SK-N-SH (cell line): ENCODE measurements around the gene SLFNL1. TPM values are rescaled to one million over a fixed set of nuclear protein-coding genes. Genes with fewer than 3 reads are reported as not detected.
A peak's percentile ranks its signal among the peaks of the same experiment; 100 is the strongest.

Source experiments
- CTCF ChIA-PET: fragments of 300-600, 350-600 bp; formaldehyde crosslinking; extraction: SDS; loops from one replicate; lab custom pipeline; 2021; lab: Yijun Ruan, JAX
- POLR2A ChIA-PET: fragments of 350-600 bp; sonication (Branson Sonifier 250); formaldehyde crosslinking; extraction: SDS; loops from one replicate; lab custom pipeline; 2020; ENCODE audit warnings: antibody characterized with exemption, inconsistent platforms; lab: Yijun Ruan, JAX
- DNase-seq: peaks from one replicate; pipeline ENCODE4 v3.0.0; 2012
- H2AFZ ChIP-seq: fragments of 200-600 bp; sonication (generic); 2 replicates; pipeline ENCODE4 v1.8.1; 2016; ENCODE audit warnings: antibody characterized with exemption, mild to moderate bottlenecking, low read depth
- H3F3A ChIP-seq: fragments of 200-600 bp; sonication (generic); replicated peaks from 2 replicates; pipeline ENCODE3; 2016; ENCODE audit warnings: antibody characterized with exemption, mild to moderate bottlenecking; ENCODE audit not compliant: insufficient read depth
- H3K27ac ChIP-seq, 2 experiments: fragments of 200-500 bp in 1 of 2; fragments of 200-600 bp in 1 of 2; sonication (Bioruptor generic) in 1 of 2; sonication (generic), shearing (Covaris generic) in 1 of 2; 2 replicates each; pipeline versions ENCODE4 v1.5.1 to v1.6.1; 2014 to 2016; ENCODE audit warnings: low read depth in 2 of 2, inconsistent platforms in 1 of 2, low read length in 1 of 2, mild to moderate bottlenecking in 1 of 2, mixed read lengths in 1 of 2
- H3K27me3 ChIP-seq: fragments of 200-600 bp; sonication (generic), shearing (Covaris generic); 2 replicates; pipeline ENCODE4 v1.6.1; 2016; ENCODE audit warnings: mixed run types; ENCODE audit not compliant: insufficient read depth
- H3K36me3 ChIP-seq, 2 experiments: fragments of 200-500 bp in 1 of 2; fragments of 200-600 bp in 1 of 2; sonication (Bioruptor generic) in 1 of 2; sonication (generic) in 1 of 2; replicated peaks in 1 of 2; 2 replicates each; pipeline versions ENCODE3 to v1.5.1; 2014 to 2016; ENCODE audit warnings: low read length in 1 of 2, mild to moderate bottlenecking in 1 of 2; ENCODE audit not compliant: insufficient read depth in 2 of 2, control insufficient read depth in 1 of 2
- H3K4me1 ChIP-seq, 2 experiments: fragments of 200-500 bp in 1 of 2; fragments of 200-600 bp in 1 of 2; sonication (Bioruptor generic) in 1 of 2; sonication (generic), shearing (Covaris generic) in 1 of 2; 2 replicates each; pipeline versions ENCODE4 v1.5.1 to v1.6.1; 2014 to 2016; ENCODE audit warnings: low read depth in 1 of 2, low read length in 1 of 2, mixed run types in 1 of 2; ENCODE audit not compliant: insufficient read depth in 2 of 2, control insufficient read depth in 1 of 2
- H3K4me2 ChIP-seq: fragments of 200-600 bp; sonication (generic), shearing (Covaris generic); 2 replicates; pipeline ENCODE4 v1.6.1; 2017; ENCODE audit warnings: mixed run types
- H3K4me3 ChIP-seq, 2 experiments: fragments of 200-500 bp in 1 of 2; fragments of 200-600 bp in 1 of 2; sonication (Bioruptor generic) in 1 of 2; sonication (generic), shearing (Covaris generic) in 1 of 2; 2 replicates each; pipeline versions ENCODE4 v1.5.1 to v1.8.1; 2014 to 2016; ENCODE audit warnings: low read depth in 2 of 2, inconsistent platforms in 1 of 2, low read length in 1 of 2, mild to moderate bottlenecking in 1 of 2, mixed read lengths in 1 of 2, moderate library complexity in 1 of 2
- H3K79me2 ChIP-seq: fragments of 200-600 bp; sonication (generic); 2 replicates; pipeline ENCODE4 v1.8.1; 2017; ENCODE audit warnings: mild to moderate bottlenecking; ENCODE audit not compliant: insufficient read depth
- H3K9ac ChIP-seq: fragments of 200-600 bp; sonication (generic); 2 replicates; pipeline ENCODE4 v1.6.1; 2017; ENCODE audit warnings: mixed run types
- H3K9me2 ChIP-seq: fragments of 200-600 bp; sonication (generic); 2 replicates; pipeline ENCODE4 v1.6.1; 2017; ENCODE audit warnings: mixed run types
- H3K9me3 ChIP-seq: fragments of 200-600 bp; sonication (generic); 2 replicates; pipeline ENCODE4 v1.6.1; 2017; ENCODE audit warnings: mixed run types, mild to moderate bottlenecking, moderate library complexity
- H4K20me1 ChIP-seq: fragments of 200-600 bp; sonication (generic); 2 replicates; pipeline ENCODE4 v1.6.1; 2017; ENCODE audit warnings: mild to moderate bottlenecking, mixed run types; ENCODE audit not compliant: insufficient read depth
- CHD2 ChIP-seq: fragments of 150-350 bp; IDR thresholded peaks from 2 replicates; pipeline ENCODE4 v1.6.1; 2018; ENCODE audit warnings: low read length; ENCODE audit not compliant: partially characterized antibody
- ELF1 ChIP-seq: IDR thresholded peaks from 2 replicates; pipeline ENCODE4 v1.4.0; 2012
- EP300 ChIP-seq, 2 experiments: IDR thresholded peaks; 2 replicates each; pipeline versions ENCODE4 v1.4.0 to v1.6.1; 2012; ENCODE audit warnings: borderline replicate concordance in 1 of 2, low read depth in 1 of 2, low read length in 1 of 2
- EZH2phosphoT487 ChIP-seq: fragments of 200-600 bp; sonication (generic); IDR thresholded peaks from 2 replicates; pipeline ENCODE4 v1.6.1; 2017; ENCODE audit warnings: low read depth, mixed run types, mild to moderate bottlenecking, antibody characterized with exemption, moderate library complexity, borderline replicate concordance
- FOSL2 ChIP-seq: IDR thresholded peaks from 2 replicates; pipeline ENCODE4 v1.4.0; 2012; ENCODE audit warnings: low read depth, mild to moderate bottlenecking, moderate library complexity, borderline replicate concordance
- FOXJ3 ChIP-seq: sonication (generic); formaldehyde crosslinking; IDR thresholded peaks from 2 replicates; pipeline ENCODE4 v1.5.1; 2020; ENCODE audit warnings: mild to moderate bottlenecking, missing genetic modification reagents
- FOXM1 ChIP-seq: IDR thresholded peaks from 2 replicates; pipeline ENCODE4 v1.4.0; 2012; ENCODE audit warnings: low read depth, mild to moderate bottlenecking
- JUND ChIP-seq: IDR thresholded peaks from 2 replicates; pipeline ENCODE4 v1.4.0; 2012
- NRF1 ChIP-seq: IDR thresholded peaks from 2 replicates; pipeline ENCODE4 v1.6.1; 2012; ENCODE audit warnings: low read depth, mild to moderate bottlenecking, low read length
- POLR2AphosphoS5 ChIP-seq: IDR thresholded peaks from 2 replicates; pipeline ENCODE4 v1.6.1; 2012; ENCODE audit warnings: low read depth, low read length
- RAD21 ChIP-seq: IDR thresholded peaks from 2 replicates; pipeline ENCODE4 v1.6.1; 2012; ENCODE audit warnings: mild to moderate bottlenecking, low read length
- RCOR1 ChIP-seq: fragments of 150-350 bp; IDR thresholded peaks from 2 replicates; pipeline ENCODE4 v1.6.1; 2017; ENCODE audit warnings: antibody characterized with exemption, low read length
- SIN3A ChIP-seq: IDR thresholded peaks from 2 replicates; pipeline ENCODE4 v1.6.1; 2012; ENCODE audit warnings: low read depth, mild to moderate bottlenecking, low read length, moderate library complexity, borderline replicate concordance
- TCF12 ChIP-seq: IDR thresholded peaks from 2 replicates; pipeline ENCODE4 v1.4.0; 2012
- TEAD4 ChIP-seq: IDR thresholded peaks from 2 replicates; pipeline ENCODE4 v1.4.0; 2012; ENCODE audit warnings: mild to moderate bottlenecking, borderline replicate concordance; ENCODE audit not compliant: insufficient read depth
- USF2 ChIP-seq: fragments of 150-350 bp; IDR thresholded peaks from 2 replicates; pipeline ENCODE4 v1.6.1; 2017; ENCODE audit warnings: antibody characterized with exemption, low read length, low read depth, borderline replicate concordance
- WGBS: methylation state at CpG from one replicate; pipeline ENCODE4 v1.1.6; 2017; ENCODE audit warnings: low lambda C conversion rate; 5-methylcytosine and 5-hydroxymethylcytosine counted together
- polyA plus RNA-seq, 3 experiments: library from polyadenylated mRNA; depleted of rRNA; stranded (reverse); fragments of >200 nt; gene quantifications; 2 replicates each; pipeline ENCODE4 v1.2.3, GENCODE V29; 2012
- TF ChIP-seq, protein P1 (sequence below): IDR thresholded peaks from 2 replicates; pipeline ENCODE4; 2012
- TF ChIP-seq, protein P2 (sequence below): IDR thresholded peaks from 2 replicates; pipeline ENCODE4 v1.4.0; 2012; ENCODE audit warnings: low read depth, borderline replicate concordance

Gene SLFNL1
- polyA plus RNA-seq, 1 of the 3 experiments (the other 2 are of a cell fraction): 0.26 TPM

DNA sequence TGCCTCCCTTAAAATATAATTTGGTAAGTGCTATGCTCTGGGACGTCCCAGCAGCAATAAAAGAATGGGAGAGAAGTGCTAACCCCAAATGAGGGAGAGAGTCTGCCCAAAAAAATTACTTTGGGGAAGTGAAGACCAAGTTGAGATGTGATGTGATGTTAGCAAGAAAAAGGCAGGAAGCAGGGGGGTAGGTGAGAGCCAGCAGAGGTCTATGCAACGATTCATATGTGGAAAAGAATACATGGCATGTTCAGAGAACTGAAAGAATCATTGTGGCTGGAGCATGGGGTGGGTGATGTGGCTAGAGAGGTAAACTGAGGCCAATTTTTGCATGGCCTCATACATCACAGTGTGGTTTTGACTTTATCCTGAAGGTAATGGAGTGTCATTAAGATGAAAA lies 47.6 kb downstream of the SLFNL1 start (continued):
- TF ChIP-seq FOXJ3 (CRISPR knock-in tag) (no peak), FOXM1 (no peak), EZH2phosphoT487 (no peak), NRF1 (no peak), TCF12 (no peak)
- TF ChIP-seq, protein P1, sequence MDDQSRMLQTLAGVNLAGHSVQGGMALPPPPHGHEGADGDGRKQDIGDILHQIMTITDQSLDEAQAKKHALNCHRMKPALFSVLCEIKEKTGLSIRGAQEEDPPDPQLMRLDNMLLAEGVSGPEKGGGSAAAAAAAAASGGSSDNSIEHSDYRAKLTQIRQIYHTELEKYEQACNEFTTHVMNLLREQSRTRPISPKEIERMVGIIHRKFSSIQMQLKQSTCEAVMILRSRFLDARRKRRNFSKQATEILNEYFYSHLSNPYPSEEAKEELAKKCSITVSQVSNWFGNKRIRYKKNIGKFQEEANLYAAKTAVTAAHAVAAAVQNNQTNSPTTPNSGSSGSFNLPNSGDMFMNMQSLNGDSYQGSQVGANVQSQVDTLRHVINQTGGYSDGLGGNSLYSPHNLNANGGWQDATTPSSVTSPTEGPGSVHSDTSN: no peak

GRCh38 chr1:40971966-40972365 lies 49.6 kb downstream of the SLFNL1 start:
- Histone ChIP-seq H3K27me3 (no peaks in the 10 kb centered on the region), H3K36me3 (no peaks in the 10 kb centered on the region), H3K79me2 (no peaks in the 10 kb centered on the region), H3K4me3 (no peak overlapping the region), H3K27ac (no peak overlapping the region), H3K4me1 (0 out of 4 replicates have a peak, but pooled peaks cover 0 to 3% of the 10 kb centered on the region in 2 experiments), H3K9me2 (no peaks in the 10 kb centered on the region), H2AFZ (no peak overlapping the region), H3K9ac (no peak overlapping the region), H3F3A (peaks cover 37% of the 10 kb centered on the region), H3K9me3 (no peaks in the 10 kb centered on the region), H4K20me1 (no peaks in the 10 kb centered on the region), H3K4me2 (no peak overlapping the region)
- POLR2A ChIA-PET: interaction anchor here (0.5 kb wide), 1 partner anchor 484 kb away, joined by 3 read pairs; no protein-coding TSS in a partner anchor
- no peak for DNase-seq
- CTCF ChIA-PET: interaction anchor here (1.0 kb wide), 1 partner anchor 122 kb away, joined by 3 read pairs; no protein-coding TSS in a partner anchor
- 100% methylated on average over 1 of the region's 1 CpG for WGBS
- TF ChIP-seq USF2 (no peak), NRF1 (no peak), SIN3A (no peak), JUND (no peak)

DNA sequence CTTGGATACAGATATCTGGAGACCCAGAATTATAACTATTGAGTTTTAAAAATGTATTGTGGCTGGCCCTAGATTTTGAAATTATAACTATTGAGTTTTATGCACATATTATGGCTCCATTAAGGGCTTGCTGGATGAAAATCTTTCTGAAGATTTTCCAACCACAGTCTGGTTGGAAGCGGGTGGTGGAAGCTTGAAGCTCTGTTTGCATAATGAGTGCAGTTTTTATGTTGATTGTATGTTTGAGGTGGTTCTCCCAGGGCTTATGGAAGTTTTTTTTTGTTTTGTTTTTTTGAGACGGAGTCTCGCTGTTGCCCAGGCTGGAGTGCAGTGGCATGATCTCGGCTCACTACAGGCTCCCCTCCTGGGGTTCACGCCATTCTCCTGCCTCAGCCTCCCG lies 52.1 kb downstream of the SLFNL1 start:
- Histone ChIP-seq H3K36me3 (no peaks in the 10 kb centered on the region), H4K20me1 (no peaks in the 10 kb centered on the region), H3F3A (peaks cover 28% of the 10 kb centered on the region), H3K79me2 (no peaks in the 10 kb centered on the region), H3K9me2 (no peaks in the 10 kb centered on the region), H2AFZ (no peak overlapping the region), H3K9ac (no peak overlapping the region), H3K27ac (peak overlapping the region in 1 of 2 experiments; percentile 86; a peak in 1 of 4 replicates), H3K9me3 (no peaks in the 10 kb centered on the region), H3K27me3 (no peaks in the 10 kb centered on the region), H3K4me3 (no peak overlapping the region), H3K4me2 (no peak overlapping the region), H3K4me1 (0 out of 4 replicates have a peak, but pooled peaks cover 0 to 4% of the 10 kb centered on the region in 2 experiments)
- POLR2A ChIA-PET: no interaction called here
- WGBS: 98% methylated on average over 6 of the region's 6 CpGs
- CTCF ChIA-PET: no interaction called here
- no peak for DNase-seq
- TF ChIP-seq RCOR1: no peak
- no peak for TF ChIP-seq CHD2
- TF ChIP-seq ELF1: no peak
- TF ChIP-seq EP300 (IDR thresholded peaks at IDR 0.05; ENCODE audit: borderline replicate concordance in 1 of 2, low read depth in 1 of 2, low read length in 1 of 2): no peak
- no peak for TF ChIP-seq FOXM1
- TF ChIP-seq, protein P2, sequence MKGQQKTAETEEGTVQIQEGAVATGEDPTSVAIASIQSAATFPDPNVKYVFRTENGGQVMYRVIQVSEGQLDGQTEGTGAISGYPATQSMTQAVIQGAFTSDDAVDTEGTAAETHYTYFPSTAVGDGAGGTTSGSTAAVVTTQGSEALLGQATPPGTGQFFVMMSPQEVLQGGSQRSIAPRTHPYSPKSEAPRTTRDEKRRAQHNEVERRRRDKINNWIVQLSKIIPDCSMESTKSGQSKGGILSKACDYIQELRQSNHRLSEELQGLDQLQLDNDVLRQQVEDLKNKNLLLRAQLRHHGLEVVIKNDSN: no peak
- no peak for TF ChIP-seq TEAD4
- no peak for TF ChIP-seq FOSL2
- no peak for TF ChIP-seq TCF12
- no peak for TF ChIP-seq RAD21
- no peak for TF ChIP-seq POLR2AphosphoS5
